VCaP (cell line): ENCODE measurements around the gene LRP1.

ENCODE experiments used
- H3K27ac ChIP-seq: fragments of 450-650 bp; 2 replicates; pipeline ENCODE4 v1.5.1; 2017
- CTCF ChIP-seq: fragments of 450-650 bp; conservative IDR thresholded peaks from 2 replicates; pipeline ENCODE4 v1.5.1; 2017; ENCODE audit warnings: mild to moderate bottlenecking, moderate library complexity

The LRP1 gene

GRCh38 chr12:57232156-57232756, 104.0 kb downstream of the LRP1 start:
- TF ChIP-seq CTCF: no peak
- peak overlapping the region; percentile 96; the same call in 1 of the 2 replicates for H3K27ac ChIP-seq

DNA sequence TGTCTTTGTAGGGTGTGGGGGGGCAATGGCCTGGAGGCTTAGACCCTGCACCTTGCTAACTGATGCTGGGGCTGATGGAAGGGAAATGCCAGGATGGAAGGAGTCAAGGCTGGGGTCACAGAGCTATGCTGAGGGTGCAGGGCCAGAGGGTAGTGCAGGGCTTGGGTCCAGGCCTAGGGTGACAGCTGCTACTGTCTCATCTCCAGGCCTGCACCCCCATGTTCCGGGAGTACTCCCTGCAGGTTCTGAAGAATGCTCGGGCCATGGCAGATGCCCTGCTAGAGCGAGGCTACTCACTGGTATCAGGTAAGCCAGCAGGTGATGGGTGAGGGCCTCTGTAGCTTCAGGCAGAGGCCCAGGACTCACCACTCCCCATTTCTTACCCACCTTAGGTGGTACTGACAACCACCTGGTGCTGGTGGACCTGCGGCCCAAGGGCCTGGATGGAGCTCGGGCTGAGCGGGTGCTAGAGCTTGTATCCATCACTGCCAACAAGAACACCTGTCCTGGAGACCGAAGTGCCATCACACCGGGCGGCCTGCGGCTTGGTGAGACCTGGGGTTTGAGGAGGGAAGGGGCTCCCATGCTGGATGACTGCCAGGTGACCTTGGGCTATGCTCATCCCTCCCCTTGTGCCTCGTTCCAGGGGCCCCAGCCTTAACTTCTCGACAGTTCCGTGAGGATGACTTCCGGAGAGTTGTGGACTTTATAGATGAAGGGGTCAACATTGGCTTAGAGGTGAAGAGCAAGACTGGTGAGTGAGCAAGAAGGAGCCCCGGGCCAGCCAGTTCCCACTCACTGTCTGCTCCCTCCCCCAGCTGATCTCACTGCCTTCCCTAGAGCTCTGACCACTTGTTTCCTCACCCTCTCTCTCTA, 105.3 kb downstream of the LRP1 start:
- TF ChIP-seq CTCF: no peak
- H3K27ac ChIP-seq: no peak overlapping the region; the same call in 1 of the 2 replicates

GRCh38 chr12:57234233-57234570, 105.9 kb downstream of the LRP1 start:
- TF ChIP-seq CTCF: no peak
- no peak overlapping the region; the same call in 1 of the 2 replicates for H3K27ac ChIP-seq

- no peak overlapping the region; the same call in 1 of the 2 replicates for H3K27ac ChIP-seq
- no peak for TF ChIP-seq CTCF
Measured at GRCh38 chr12:57234571-57235016, 106.3 kb downstream of the LRP1 start.

DNA sequence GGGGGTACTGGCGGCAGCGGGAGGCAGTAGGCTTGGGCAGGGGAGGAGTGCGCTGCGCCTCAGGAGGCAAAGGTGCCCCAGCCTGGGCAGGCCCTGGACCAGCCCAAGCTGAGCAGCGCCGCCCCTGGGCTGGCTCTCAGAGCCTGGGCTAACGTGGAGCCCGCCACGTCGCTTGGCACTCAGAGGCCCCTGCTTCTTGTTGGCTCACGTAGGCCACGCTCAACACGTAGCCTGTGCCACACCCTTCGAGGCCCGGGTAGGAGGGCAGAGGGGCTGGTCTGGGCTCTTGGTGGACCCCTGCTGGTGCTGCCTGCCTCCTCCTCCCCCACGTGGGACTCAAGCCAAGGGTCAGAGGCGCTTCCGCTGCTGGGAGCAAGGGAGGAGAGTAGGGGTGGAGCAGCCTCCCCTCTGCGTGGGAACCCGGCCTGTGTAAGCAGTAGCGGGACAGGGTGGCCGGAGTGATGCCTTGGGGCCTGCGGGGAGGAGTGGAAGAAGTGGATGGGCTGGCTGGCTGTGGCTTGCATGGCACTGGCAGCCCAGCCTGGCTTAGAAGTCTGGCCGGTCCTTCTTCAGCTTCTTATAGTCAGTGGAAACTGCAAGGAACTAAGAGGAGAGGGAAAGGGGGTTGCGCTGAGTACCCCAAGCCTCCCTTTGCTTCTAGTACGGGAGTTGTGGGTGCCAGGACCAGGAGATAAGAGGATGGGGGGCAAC, 106.9 kb downstream of the LRP1 start:
- TF ChIP-seq CTCF: no peak
- H3K27ac ChIP-seq: no peak overlapping the region

GRCh38 chr12:57235728-57236131, 107.4 kb downstream of the LRP1 start:
- no peak for TF ChIP-seq CTCF
- H3K27ac ChIP-seq: no peak overlapping the region
